Renal cortex interstitium (tissue), 11 donors: ENCODE data around the gene CTXND1. TPM values are rescaled to one million over a fixed set of nuclear protein-coding genes. Genes with fewer than 3 reads are reported as not detected.
A peak's percentile ranks its signal among the peaks of the same experiment; 100 is the strongest.
"Not testable (repeated sequence)": the region's sequence is repeated elsewhere in the genome, so short reads cannot be mapped to it uniquely, and the experiment has no call there.

Source experiments
- DNase-seq, 11 donors: peaks; one replicate each; pipeline ENCODE4 v3.0.0-alpha.2; 2013; ENCODE audit warnings: low read depth in 9 of 11, low spot score in 4 of 11; ENCODE audit errors: extremely low read depth in 1 of 11
- polyA plus RNA-seq, 3 donors: library from polyadenylated mRNA; unstranded; fragments of 120-200 nt; gene quantifications; one replicate each; pipeline ENCODE4 v1.2.1, GENCODE V29; 2013; ENCODE audit not compliant: insufficient read length in 3 of 3

CTXND1 gene
- polyA plus RNA-seq, 3 donors, result 7.4 to 12.0 (median 11.7) TPM

- DNase-seq, result no peak
Observed at GRCh38 chr15:80172401-80172800, 79.6 kb downstream of the CTXND1 start.

GRCh38 chr15:80171787-80172186, 80.2 kb downstream of the CTXND1 start:
- no peak for DNase-seq

GRCh38 chr15:80170596-80170995, 81.4 kb downstream of the CTXND1 start:
- DNase-seq, result no peak

GRCh38 chr15:80169768-80170357, 82.2 kb downstream of the CTXND1 start:
- no peak for DNase-seq

GRCh38 chr15:80168421-80168820, 83.6 kb downstream of the CTXND1 start:
- no peak for DNase-seq

GRCh38 chr15:80167936-80168335, 84.1 kb downstream of the CTXND1 start:
- no peak for DNase-seq

GRCh38 chr15:80163897-80164296, 88.1 kb downstream of the CTXND1 start:
- DNase-seq, result no peak

- no peak for DNase-seq
Observed at GRCh38 chr15:80163217-80163616, 88.8 kb downstream of the CTXND1 start.

- no peak for DNase-seq
Observed at GRCh38 chr15:80162059-80162554, 89.9 kb downstream of the CTXND1 start.

- no peak for DNase-seq
Observed at GRCh38 chr15:80161468-80162016, 90.5 kb downstream of the CTXND1 start.

- peak in 2 of 11 donors; percentile 16 to 43 for DNase-seq
Observed at GRCh38 chr15:80160570-80161156, 91.3 kb downstream of the CTXND1 start.

GRCh38 chr15:80159811-80160569, 92.0 kb downstream of the CTXND1 start:
- no peak for DNase-seq

- DNase-seq, result no peak
Observed at GRCh38 chr15:80159301-80159700, 92.7 kb downstream of the CTXND1 start.

- DNase-seq, result no peak
Observed at GRCh38 chr15:80157215-80157614, 94.8 kb downstream of the CTXND1 start.

GRCh38 chr15:80156176-80156720, 95.8 kb downstream of the CTXND1 start:
- DNase-seq, result no peak

- not testable (repeated sequence) for DNase-seq
Observed at GRCh38 chr15:80155378-80156175, 96.4 kb downstream of the CTXND1 start.

- no peak for DNase-seq
Observed at GRCh38 chr15:80155001-80155377, 97.0 kb downstream of the CTXND1 start.

- no peak for DNase-seq
Observed at GRCh38 chr15:80154336-80154735, 97.7 kb downstream of the CTXND1 start.

- no peak for DNase-seq
Observed at GRCh38 chr15:80153900-80154299, 98.1 kb downstream of the CTXND1 start.
